GM12878 (cell line): ENCODE data around the gene HBA1. TPM values are rescaled to one million over a fixed set of nuclear protein-coding genes. Genes with fewer than 3 reads are reported as not detected.
"Not testable (repeated sequence)": the region's sequence is repeated elsewhere in the genome, so short reads cannot be mapped to it uniquely, and the experiment has no call there.

ENCODE experiments used
- ATAC-seq: fragments of 200-7000 bp; cut with Tn5 transposase; 3 replicates; pipeline ENCODE4 v1.9.1; 2020; ENCODE audit warnings: mild to moderate bottlenecking, moderate library complexity
- BruUV-seq: library from RNA; stranded (reverse); fragments of 400-500 nt; replicated peaks from 2 replicates; lab custom pipeline; 2021; lab: Mats Ljungman, UMichigan
- CTCF ChIA-PET: fragments of 300-600 bp; sonication (Branson Sonifier 250); formaldehyde crosslinking; extraction: SDS; loops from one replicate; lab custom pipeline; 2021; ENCODE audit warnings: inconsistent platforms; lab: Yijun Ruan, JAX
- POLR2A ChIA-PET: fragments of 350-600 bp; formaldehyde crosslinking; extraction: SDS; loops from one replicate; lab custom pipeline; 2021; ENCODE audit warnings: inconsistent platforms; lab: Charles Lee
- RAD21 ChIA-PET: fragments of 300-600 bp; sonication (Branson Sonifier 250); formaldehyde crosslinking; loops from one replicate; lab custom pipeline; 2023; ENCODE audit warnings: antibody characterized with exemption; ENCODE audit not compliant: unreplicated experiment; lab: Charles Lee
- SMC1A ChIA-PET: fragments of 300-600 bp; sonication (Branson Sonifier 250); formaldehyde crosslinking; loops from one replicate; lab custom pipeline; 2023; ENCODE audit not compliant: unreplicated experiment, uncharacterized antibody; lab: Charles Lee
- DNase-seq: peaks from one replicate; pipeline ENCODE4 v3.0.0-alpha.2; 2011; ENCODE audit warnings: low read depth, low spot score
- FAIRE-seq: peaks from 3 replicates; lab custom pipeline; 2011; peaks lifted over from hg19 to GRCh38; lab: Jason Lieb, UNC
- H2AFZ ChIP-seq: 2 replicates; pipeline ENCODE4 v1.6.0; 2011; ENCODE audit warnings: low read depth, low read length, control low read depth; ENCODE audit not compliant: control insufficient read depth
- H3K27ac ChIP-seq: 2 replicates; pipeline ENCODE4 v1.5.1; 2011; ENCODE audit warnings: control low read depth; ENCODE audit not compliant: control insufficient read depth, insufficient read depth
- H3K27me3 ChIP-seq, 2 experiments: replicated peaks in 1 of 2; 2 replicates each; pipeline versions ENCODE4 v1.6.0 to v1.6.1; 2011; ENCODE audit warnings: low read length in 1 of 2; ENCODE audit not compliant: control insufficient read depth in 2 of 2, insufficient read depth in 2 of 2
- H3K36me3 ChIP-seq, 2 experiments: 2 replicates each; pipeline ENCODE4 v1.5.1; 2011; ENCODE audit warnings: low read length in 1 of 2; ENCODE audit not compliant: control insufficient read depth in 2 of 2, insufficient read depth in 2 of 2
- H3K4me1 ChIP-seq: 2 replicates; pipeline ENCODE4 v1.6.1; 2011; ENCODE audit warnings: mild to moderate bottlenecking, low read length, moderate library complexity, mixed read lengths; ENCODE audit not compliant: control insufficient read depth, insufficient read depth
- H3K4me2 ChIP-seq: 2 replicates; pipeline ENCODE4 v1.6.0; 2011; ENCODE audit warnings: control low read depth; ENCODE audit not compliant: control insufficient read depth, insufficient read depth
- H3K4me3 ChIP-seq: fragments of 200-600 bp; sonication (generic); 2 replicates; pipeline ENCODE4 v1.5.1; 2016
- H3K79me2 ChIP-seq: 2 replicates; pipeline ENCODE4 v1.6.0; 2011; ENCODE audit warnings: low read length; ENCODE audit not compliant: control insufficient read depth, insufficient read depth
- H3K9ac ChIP-seq: 2 replicates; pipeline ENCODE4 v1.8.0; 2011; ENCODE audit warnings: low read length, control low read depth, mixed read lengths; ENCODE audit not compliant: control insufficient read depth, insufficient read depth
- H3K9me3 ChIP-seq: replicated peaks from 3 replicates; pipeline ENCODE4 v1.5.1; 2011; ENCODE audit warnings: mild to moderate bottlenecking, low read length; ENCODE audit not compliant: control insufficient read depth, insufficient read depth
- H4K20me1 ChIP-seq: 2 replicates; pipeline ENCODE4 v1.6.0; 2011; ENCODE audit not compliant: control insufficient read depth, insufficient read depth
- WGBS: methylation state at CpG from one replicate; pipeline ENCODE4 v1.1.6; 2016; ENCODE audit warnings: low lambda C conversion rate; ENCODE audit not compliant: insufficient replicate concordance, insufficient coverage; ENCODE audit errors: missing lambda C conversion rate; 5-methylcytosine and 5-hydroxymethylcytosine counted together
- in situ Hi-C: fragments of 300-500 bp; cut with MboI; formaldehyde crosslinking; loops from 9 replicates; pipeline ENCODE4 v1.14.3; 2018; ENCODE audit warnings: mixed read lengths
- intact Hi-C: fragments of 100-400 bp; cut with micrococcal nuclease; formaldehyde crosslinking; loops from one replicate; pipeline ENCODE4 v1.14.2; 2022; ENCODE audit not compliant: unreplicated experiment
- polyA plus RNA-seq, 11 experiments: library from polyadenylated mRNA; depleted of rRNA in 4 of 11; unstranded in 6 of 11; stranded (reverse) in 5 of 11; fragments of >200 nt; fragmentation: Nextera tagmentation in 4 of 11; fragmentation: Illumina TruSeq in 1 of 11; extraction: Ambion mirVana in 4 of 11; extraction: Trizol in 1 of 11; gene quantifications; 1 replicate in 1 of 11; 2 replicates in 10 of 11; pipeline versions ENCODE4 v1.2.1 to v1.2.3, GENCODE V29; 2011 to 2016; ENCODE audit warnings: inconsistent platforms in 2 of 11, missing spikeins in 2 of 11, low read depth in 1 of 11
- total RNA-seq, 4 experiments: library from RNA; depleted of rRNA in 3 of 4; stranded (reverse); fragments of >200 nt in 3 of 4; fragmentation: Illumina TruSeq in 1 of 4; extraction: Trizol in 1 of 4; gene quantifications; 2 replicates each; pipeline versions ENCODE4 v1.2.1 to v1.2.3, GENCODE V29; 2013 to 2021
- TF ChIP-seq, protein P1 (sequence below): fragments of 150-350 bp; IDR thresholded peaks from 2 replicates; pipeline ENCODE4 v1.6.1; 2014; ENCODE audit warnings: mild to moderate bottlenecking, low read depth, low read length
- TF ChIP-seq, protein P2 (sequence below): fragments of 450-650 bp; formaldehyde crosslinking; IDR thresholded peaks from 2 replicates; pipeline ENCODE4 v1.4.0; 2020; ENCODE audit warnings: mild to moderate bottlenecking, moderate library complexity

The HBA1 gene
- total and polyA plus RNA-seq, 10 of the 15 experiments (the other 5 are each of a cell fraction or from before 2014, with no cell fraction given): 0.28 to 3.5 (median 0.83) TPM; not detected in 5

DNA sequence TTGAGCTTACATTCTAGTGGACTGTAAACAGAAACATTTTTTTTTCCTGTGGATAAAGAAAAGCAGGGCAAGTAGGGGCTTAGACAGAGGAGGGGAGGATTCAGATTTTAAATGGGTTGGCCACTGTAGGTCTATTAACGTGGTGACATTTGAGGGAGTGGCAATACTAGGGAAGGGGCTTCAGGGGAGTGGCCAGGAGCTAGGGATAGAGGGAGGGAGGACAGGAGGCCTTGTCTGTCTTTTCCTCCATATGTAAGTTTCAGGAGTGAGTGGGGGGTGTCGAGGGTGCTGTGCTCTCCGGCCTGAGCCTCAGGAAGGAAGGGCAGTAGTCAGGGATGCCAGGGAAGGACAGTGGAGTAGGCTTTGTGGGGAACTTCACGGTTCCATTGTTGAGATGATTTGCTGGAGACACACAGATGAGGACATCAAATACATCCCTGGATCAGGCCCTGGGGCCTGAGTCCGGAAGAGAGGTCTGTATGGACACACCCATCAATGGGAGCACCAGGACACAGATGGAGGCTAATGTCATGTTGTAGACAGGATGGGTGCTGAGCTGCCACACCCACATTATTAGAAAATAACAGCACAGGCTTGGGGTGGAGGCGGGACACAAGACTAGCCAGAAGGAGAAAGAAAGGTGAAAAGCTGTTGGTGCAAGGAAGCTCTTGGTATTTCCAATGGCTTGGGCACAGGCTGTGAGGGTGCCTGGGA lies 17.2 kb upstream of the HBA1 start (continued):
- TF ChIP-seq, protein P1, sequence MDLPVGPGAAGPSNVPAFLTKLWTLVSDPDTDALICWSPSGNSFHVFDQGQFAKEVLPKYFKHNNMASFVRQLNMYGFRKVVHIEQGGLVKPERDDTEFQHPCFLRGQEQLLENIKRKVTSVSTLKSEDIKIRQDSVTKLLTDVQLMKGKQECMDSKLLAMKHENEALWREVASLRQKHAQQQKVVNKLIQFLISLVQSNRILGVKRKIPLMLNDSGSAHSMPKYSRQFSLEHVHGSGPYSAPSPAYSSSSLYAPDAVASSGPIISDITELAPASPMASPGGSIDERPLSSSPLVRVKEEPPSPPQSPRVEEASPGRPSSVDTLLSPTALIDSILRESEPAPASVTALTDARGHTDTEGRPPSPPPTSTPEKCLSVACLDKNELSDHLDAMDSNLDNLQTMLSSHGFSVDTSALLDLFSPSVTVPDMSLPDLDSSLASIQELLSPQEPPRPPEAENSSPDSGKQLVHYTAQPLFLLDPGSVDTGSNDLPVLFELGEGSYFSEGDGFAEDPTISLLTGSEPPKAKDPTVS: no peak
- TF ChIP-seq, protein P2, sequence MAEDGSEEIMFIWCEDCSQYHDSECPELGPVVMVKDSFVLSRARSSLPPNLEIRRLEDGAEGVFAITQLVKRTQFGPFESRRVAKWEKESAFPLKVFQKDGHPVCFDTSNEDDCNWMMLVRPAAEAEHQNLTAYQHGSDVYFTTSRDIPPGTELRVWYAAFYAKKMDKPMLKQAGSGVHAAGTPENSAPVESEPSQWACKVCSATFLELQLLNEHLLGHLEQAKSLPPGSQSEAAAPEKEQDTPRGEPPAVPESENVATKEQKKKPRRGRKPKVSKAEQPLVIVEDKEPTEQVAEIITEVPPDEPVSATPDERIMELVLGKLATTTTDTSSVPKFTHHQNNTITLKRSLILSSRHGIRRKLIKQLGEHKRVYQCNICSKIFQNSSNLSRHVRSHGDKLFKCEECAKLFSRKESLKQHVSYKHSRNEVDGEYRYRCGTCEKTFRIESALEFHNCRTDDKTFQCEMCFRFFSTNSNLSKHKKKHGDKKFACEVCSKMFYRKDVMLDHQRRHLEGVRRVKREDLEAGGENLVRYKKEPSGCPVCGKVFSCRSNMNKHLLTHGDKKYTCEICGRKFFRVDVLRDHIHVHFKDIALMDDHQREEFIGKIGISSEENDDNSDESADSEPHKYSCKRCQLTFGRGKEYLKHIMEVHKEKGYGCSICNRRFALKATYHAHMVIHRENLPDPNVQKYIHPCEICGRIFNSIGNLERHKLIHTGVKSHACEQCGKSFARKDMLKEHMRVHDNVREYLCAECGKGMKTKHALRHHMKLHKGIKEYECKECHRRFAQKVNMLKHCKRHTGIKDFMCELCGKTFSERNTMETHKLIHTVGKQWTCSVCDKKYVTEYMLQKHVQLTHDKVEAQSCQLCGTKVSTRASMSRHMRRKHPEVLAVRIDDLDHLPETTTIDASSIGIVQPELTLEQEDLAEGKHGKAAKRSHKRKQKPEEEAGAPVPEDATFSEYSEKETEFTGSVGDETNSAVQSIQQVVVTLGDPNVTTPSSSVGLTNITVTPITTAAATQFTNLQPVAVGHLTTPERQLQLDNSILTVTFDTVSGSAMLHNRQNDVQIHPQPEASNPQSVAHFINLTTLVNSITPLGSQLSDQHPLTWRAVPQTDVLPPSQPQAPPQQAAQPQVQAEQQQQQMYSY: no peak
- TF ChIP-seq, all 136 proteins: peak for 0

DNA sequence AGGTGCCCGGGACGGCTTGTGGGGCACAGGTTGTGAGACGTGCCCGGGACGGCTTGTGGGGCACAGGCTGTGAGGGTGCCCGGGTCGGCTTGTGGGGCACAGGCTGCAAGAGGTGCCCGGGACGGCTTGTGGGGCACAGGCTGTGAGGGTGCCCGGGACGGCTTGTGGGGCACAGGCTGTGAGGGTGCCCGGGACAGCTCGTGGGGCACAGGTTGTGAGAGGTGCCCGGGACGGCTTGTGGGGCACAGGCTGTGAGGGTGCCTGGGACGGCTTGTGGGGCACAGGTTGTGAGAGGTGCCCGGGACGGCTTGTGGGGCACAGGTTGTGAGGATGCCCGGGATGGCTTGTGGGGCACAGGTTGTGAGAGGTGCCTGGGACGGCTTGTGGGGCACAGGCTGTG lies 16.2 kb upstream of the HBA1 start:
- H3K27me3 ChIP-seq, H3K4me3 ChIP-seq, H3K9ac ChIP-seq, intact Hi-C loops, H4K20me1 ChIP-seq, H3K36me3 ChIP-seq, H3K4me1 ChIP-seq, POLR2A ChIA-PET, SMC1A ChIA-PET, CTCF ChIA-PET, BruUV-seq, FAIRE-seq, H3K79me2 ChIP-seq, H3K4me2 ChIP-seq, ATAC-seq, DNase-seq, H3K27ac ChIP-seq, H3K9me3 ChIP-seq, RAD21 ChIA-PET, in situ Hi-C loops, H2AFZ ChIP-seq: not testable (repeated sequence)
- 42% methylated on average over 4 of the region's 20 CpGs for WGBS
